HS-5 (cell line): Measurements from ENCODE around the gene POU2AF1.

Experiments used
- DNase-seq: peaks from one replicate; pipeline ENCODE4 v3.0.0-alpha.2; 2012; ENCODE audit warnings: low read depth

Gene POU2AF1, protein sequence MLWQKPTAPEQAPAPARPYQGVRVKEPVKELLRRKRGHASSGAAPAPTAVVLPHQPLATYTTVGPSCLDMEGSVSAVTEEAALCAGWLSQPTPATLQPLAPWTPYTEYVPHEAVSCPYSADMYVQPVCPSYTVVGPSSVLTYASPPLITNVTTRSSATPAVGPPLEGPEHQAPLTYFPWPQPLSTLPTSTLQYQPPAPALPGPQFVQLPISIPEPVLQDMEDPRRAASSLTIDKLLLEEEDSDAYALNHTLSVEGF

GRCh38 chr11:111378861-111379601 lies at the start of gene POU2AF1:
Gene POU2AF1 (minus strand): TSS chr11:111379275. CDS start chr11:111379177, 98 bp downstream.
- DNase-seq, result no peak

- no peak for DNase-seq
Measured at GRCh38 chr11:111428113-111428876, 49.2 kb upstream of the POU2AF1 start.

- DNase-seq, result no peak
Measured at GRCh38 chr11:111427471-111427912, 48.4 kb upstream of the POU2AF1 start.

DNA sequence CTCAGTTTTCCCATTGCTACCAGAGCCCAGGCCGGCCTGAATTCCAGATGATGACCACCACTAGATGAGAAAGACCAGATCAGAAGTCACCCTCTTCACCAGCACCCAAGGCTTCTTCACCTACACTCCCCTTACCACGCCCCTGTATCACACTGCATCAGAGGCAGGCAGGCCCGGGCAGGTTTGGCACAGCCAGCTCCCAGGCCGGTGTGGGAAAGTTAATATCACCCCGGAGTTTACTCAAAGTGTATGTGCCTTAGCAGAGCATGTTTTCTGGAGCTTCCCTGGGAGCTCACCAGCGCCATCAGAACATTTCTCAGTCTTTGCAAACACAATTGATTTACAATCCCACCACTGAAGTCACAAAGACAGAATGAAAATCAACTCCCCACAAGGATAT lies 47.5 kb upstream of the POU2AF1 start:
- DNase-seq, result no peak

- no peak for DNase-seq
Measured at GRCh38 chr11:111423250-111423615, 44.2 kb upstream of the POU2AF1 start.

- DNase-seq, result no peak
Measured at GRCh38 chr11:111422494-111423249, 43.6 kb upstream of the POU2AF1 start.

GRCh38 chr11:111421251-111421650 lies 42.2 kb upstream of the POU2AF1 start:
- no peak for DNase-seq

DNA sequence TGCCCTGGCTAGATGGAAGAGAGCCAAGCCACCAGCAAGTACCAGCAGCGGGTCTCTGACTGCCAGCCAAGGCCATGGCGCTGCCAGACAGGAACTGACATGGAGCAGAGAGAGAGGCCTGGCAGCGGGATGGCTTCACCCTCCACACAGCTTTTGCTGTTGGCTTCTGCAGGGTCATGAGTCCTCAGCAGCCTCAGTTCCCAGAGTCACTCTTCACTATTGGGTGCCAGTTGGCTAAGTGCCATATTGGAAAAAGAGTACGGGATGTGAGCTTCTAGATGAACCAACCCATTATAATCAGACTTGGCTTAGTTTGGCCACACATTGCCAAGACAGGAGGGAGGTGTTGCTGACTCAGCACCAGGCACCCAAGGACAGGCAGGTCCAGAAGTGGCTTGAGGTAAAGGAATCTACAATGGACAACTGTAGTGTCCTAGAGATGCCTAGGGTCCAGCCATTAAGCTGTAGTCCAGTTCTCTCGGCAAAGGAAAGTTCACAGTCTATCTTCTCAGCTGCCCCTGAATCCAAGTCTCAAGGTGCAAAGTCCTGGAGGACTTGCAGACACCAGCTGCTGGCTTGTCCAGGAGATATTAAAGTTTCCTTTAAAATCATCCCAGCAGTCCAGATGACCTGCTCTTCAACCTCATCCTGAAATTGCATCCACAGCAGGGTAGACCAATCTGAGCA lies 40.7 kb upstream of the POU2AF1 start:
- DNase-seq, result no peak

- DNase-seq, result no peak
Measured at GRCh38 chr11:111419181-111419580, 40.1 kb upstream of the POU2AF1 start.

GRCh38 chr11:111418436-111418787 lies 39.3 kb upstream of the POU2AF1 start:
- DNase-seq, result no peak

DNA sequence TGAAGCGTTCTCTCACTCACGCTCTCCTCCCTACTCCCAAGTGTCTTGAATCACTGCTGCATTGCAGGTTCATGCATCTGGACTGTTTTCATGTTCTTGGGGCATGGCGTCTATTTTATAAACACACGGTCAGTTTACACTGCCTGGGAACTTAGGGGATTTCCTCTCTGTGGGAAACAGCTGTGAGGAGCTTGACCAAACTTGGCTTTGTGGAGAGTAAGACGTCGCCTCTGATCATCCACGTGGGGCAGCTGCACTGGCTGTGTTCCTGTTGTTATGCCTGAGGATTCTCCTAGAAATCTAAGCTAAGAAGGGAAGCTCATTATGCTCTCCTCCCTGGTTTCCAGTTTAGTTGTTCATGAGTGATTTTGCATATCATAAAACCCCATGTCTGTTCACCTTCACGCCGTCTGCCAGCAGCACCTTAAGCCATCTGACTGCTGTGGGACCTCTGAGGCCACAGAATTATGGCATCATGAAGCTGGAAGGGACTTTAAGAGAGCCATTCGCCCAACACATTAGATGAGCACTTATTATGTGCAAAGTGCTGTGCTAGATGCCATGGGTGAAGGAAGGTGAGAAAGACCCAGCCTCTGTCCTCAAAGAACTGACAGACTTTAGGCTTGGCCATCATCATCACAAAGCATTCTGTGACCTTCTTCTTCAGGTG lies 38.8 kb upstream of the POU2AF1 start:
- DNase-seq, result no peak

DNA sequence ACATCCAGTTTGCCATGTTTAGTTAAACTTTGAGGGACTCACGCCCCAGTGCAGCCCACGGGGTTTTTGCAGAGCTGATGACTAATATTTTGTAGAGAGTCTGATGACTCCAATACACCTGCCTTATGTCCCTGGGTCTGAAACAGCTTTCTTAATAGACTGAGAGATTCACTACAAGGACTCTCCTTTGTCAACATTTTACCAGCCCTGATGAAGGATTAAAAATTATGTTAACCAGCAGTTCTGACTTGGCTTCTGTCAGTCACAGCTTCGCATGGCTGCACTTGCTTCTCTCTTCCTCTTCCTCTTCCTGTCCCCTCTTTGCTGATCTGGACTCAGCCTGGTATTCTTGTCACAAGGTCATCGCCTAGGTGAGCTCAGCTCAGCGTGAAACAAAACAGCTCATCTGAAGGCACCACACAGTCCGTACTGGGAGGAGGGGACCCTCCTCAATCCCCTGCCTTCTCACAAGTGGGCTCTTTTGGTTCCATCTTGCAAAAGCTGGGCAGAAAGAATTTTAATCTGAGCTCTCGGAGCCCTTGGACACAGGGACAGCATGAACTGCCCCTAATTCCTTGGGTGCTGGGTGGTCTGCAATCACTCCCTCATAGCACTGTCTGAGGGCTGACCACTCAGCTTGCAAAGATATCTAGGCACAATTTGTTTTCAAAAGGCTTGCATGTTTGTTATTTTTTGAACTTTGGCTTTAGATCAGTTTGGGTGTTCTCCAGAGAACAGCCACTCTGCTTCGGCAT lies 38.1 kb upstream of the POU2AF1 start:
- no peak for DNase-seq

GRCh38 chr11:111416231-111416960 lies 37.3 kb upstream of the POU2AF1 start:
- DNase-seq, result no peak

DNA sequence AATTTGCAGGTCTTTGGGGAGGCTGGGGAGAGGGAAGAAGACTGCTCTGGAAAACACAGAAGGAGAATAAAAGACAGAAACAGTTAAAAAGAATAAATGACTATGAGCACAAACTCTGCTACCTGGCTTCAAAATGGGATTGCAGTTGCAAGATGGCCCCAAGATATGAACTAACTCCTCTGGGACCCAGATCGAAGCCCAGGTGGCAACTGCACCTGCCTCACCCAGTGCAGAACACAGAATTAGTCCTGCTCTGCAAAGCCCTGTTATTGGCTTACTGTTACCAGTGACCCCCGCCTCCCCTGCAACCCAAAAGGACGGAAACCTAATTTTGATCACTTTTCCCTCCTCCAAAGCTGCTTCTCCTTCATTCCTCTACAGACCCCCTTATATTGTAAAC lies 35.9 kb upstream of the POU2AF1 start:
- DNase-seq, result no peak

GRCh38 chr11:111414267-111414931 lies 35.3 kb upstream of the POU2AF1 start:
- DNase-seq, result no peak

DNA sequence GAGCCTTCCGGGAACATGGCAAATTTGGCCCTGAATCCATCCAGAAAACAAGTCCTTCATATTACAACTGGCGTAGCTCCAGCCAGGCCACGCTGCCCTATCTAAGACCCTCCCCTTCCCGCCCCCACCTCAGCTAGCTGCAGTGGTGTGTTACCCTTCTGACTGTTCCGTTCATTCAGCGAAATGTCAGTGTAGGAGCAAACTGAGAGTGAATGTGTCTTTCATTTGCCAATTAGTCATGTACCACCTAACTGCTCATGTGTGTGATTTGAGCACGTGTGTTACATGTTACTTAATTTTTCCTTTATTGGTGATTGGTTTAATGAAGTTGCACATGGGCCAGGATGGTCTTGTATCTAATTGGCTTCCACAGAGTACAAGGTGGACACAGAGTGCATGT lies 34.8 kb upstream of the POU2AF1 start:
- no peak for DNase-seq

DNA sequence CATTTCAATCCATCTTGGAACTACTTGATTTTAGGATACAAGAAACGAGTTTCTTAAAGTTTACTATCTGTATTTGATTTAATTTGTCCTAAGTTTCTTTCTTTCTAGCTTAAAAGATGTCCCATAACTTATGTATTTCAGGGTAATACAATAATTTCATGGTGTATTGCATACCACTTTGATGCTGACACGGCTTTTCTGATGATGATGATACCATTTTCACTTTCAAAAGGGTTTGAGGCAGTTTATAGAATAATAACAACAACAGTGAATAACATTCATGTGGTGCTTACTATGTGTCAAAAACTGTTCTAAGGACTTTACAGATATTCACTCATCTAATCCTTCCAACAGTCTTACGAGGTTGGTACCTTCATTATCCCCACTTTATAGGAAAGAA lies 33.2 kb upstream of the POU2AF1 start:
- no peak for DNase-seq

GRCh38 chr11:111411456-111411855 lies 32.4 kb upstream of the POU2AF1 start:
- no peak for DNase-seq

DNA sequence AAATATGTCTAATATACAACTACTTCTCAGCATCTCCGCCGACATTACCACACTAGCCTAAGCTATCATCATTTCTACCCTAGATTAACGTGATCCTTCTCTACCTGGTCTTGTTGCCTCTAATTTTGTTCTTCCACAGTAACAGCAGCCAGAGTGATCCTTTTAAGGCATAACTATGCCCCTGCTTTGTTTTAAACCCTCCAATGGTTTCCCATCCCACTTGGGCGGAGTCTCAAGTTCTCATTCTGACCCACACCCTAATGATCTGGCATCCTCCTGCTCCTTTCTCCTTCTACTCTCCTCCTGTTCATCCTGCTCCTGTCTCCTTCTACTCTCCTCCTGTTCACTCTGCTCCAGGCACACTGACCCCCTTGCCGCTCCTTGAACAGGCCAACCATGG lies 31.9 kb upstream of the POU2AF1 start:
- no peak for DNase-seq
